Caki2 (cell line): Measurements from ENCODE around the gene ERBB4. TPM values are rescaled to one million over a fixed set of nuclear protein-coding genes. Genes with fewer than 3 reads are reported as not detected.
"Not testable (repeated sequence)": the region's sequence is repeated elsewhere in the genome, so short reads cannot be mapped to it uniquely, and the experiment has no call there.

ENCODE experiments used
- DNase-seq: peaks from one replicate; pipeline ENCODE4 v3.0.0-alpha.2; 2015; ENCODE audit warnings: low read depth
- in situ Hi-C: cut with HindIII; loops from 2 replicates; pipeline ENCODE4 v1.10.0; 2016; ENCODE audit warnings: low sequenced_read_pairs, low pct_unique_long_range_greater_than_20kb, mixed read lengths
- total RNA-seq: library from RNA; depleted of rRNA; stranded (reverse); fragments of >200 nt; shearing (Covaris generic); gene quantifications from 2 replicates; pipeline ENCODE4 v1.2.3, GENCODE V29; 2014; ENCODE audit warnings: low replicate concordance

The ERBB4 gene
- total RNA-seq, 1 experiment from 2014 or later, result 0.10 TPM

- no peak for DNase-seq
- in situ Hi-C loops, result no loop called here
These were observed 264.4 kb downstream of the ERBB4 start for GRCh38 chr2:212274215-212274614.

DNA sequence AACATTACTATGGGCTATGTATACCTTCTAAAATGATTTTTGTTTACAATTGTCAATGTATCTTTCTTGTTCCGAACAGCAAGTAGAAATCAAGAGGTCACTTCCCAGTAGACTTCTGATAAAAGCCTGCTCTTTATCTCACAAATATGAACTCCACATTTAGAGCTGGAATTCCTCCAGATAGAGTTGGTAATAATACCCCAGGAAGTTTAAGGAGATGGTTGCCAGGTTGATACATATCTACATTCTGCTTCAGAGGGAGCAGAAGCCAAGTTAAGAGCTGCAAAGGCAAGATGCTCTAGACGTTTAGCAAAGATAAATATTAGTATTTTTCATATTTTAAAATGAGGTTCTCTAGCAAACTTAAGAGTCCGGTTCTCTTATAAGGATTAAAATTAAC, 267.0 kb downstream of the ERBB4 start:
- no peak for DNase-seq

GRCh38 chr2:212269005-212269404, 269.6 kb downstream of the ERBB4 start:
- no peak for DNase-seq
- in situ Hi-C loops, result no loop called here

More for the DNA sequence above, 267.0 kb downstream of the ERBB4 start:
- in situ Hi-C loops, result no loop called here

GRCh38 chr2:212266297-212266696, 272.3 kb downstream of the ERBB4 start:
- in situ Hi-C loops, result no loop called here
- no peak for DNase-seq

- no peak for DNase-seq
- in situ Hi-C loops, result no loop called here
These were observed 272.8 kb downstream of the ERBB4 start for GRCh38 chr2:212265777-212266176.

- no peak for DNase-seq
- in situ Hi-C loops, result no loop called here
These were observed 274.4 kb downstream of the ERBB4 start for GRCh38 chr2:212264187-212264586.

DNA sequence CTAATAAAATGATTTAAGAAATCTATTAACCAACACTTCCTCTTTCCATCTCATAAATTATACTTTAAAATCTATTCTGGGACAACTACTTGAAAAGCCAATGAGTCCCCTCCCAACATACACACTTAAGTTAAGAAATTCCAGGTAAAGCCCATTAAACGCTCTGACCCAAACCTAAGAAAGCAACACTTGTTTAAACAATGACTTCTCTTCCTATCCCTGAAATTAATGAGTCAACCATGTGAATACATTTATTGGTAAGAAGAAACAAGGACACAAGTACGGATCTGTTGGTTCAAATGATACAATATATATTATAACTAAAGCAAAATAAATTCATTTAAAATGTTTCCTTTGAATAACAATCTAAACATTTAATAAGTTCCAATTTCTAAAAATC, 279.4 kb downstream of the ERBB4 start:
- in situ Hi-C loops, result no loop called here
- DNase-seq, result no peak

DNA sequence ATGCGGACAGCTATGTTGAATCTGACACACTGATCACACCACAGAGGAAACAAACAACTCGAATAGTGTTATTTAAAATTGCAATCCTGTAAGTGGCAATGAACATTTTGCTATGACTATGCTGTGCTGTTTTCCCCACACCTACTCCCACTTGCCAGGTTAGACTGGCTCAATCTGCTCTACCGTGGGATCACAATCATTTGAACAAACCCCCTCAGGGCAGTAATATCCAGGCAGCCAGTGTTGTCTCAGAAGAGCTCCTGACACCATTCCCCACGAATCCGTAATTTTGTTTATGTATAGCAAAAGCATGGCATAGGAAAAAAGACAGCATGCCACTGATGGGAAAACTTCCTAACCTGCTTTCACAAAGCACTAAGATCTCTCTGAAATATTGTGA, 284.3 kb downstream of the ERBB4 start:
- in situ Hi-C loops, result no loop called here
- no peak for DNase-seq

DNA sequence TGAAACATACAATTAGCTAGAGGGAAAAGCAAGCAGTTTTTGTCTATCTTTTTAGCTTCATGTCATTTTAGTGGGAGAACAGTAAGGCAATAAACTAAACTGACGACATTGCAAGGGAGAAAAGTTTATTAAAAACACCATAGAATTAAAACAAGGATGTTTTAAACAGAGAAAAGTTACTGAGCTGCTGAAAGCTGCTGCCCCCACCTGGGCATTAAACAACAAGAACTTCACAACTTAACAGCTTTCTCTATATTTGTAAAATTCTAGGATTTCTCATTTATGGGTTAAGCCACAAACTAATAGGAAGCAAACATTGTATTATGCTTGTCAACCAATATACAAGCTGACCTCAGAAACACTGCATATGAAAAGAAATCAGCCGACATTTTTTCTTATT, 289.2 kb downstream of the ERBB4 start:
- DNase-seq, result no peak
- in situ Hi-C loops, result no loop called here

- in situ Hi-C loops, result no loop called here
- no peak for DNase-seq
These were observed 292.7 kb downstream of the ERBB4 start for GRCh38 chr2:212245880-212246279.

DNA sequence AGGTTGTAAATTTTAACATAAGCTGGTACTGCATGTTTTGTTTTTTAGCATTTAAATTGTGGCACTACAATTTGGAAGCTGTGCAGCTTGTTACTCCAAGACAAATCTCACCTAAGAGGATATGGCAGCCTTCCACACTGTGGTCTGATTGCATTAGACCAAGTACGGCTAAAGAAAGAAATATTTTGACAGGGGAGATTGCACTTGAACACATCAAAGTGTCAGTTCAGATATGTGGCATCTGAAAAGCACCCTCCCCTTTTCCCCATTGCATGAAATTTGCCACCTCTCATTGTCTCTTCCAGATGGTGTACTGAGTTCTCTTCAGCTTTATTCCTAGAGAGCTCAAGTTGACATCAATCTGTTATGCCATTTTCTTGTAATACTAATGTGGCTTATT, 295.9 kb downstream of the ERBB4 start:
- no peak for DNase-seq
- in situ Hi-C loops, result no loop called here

DNA sequence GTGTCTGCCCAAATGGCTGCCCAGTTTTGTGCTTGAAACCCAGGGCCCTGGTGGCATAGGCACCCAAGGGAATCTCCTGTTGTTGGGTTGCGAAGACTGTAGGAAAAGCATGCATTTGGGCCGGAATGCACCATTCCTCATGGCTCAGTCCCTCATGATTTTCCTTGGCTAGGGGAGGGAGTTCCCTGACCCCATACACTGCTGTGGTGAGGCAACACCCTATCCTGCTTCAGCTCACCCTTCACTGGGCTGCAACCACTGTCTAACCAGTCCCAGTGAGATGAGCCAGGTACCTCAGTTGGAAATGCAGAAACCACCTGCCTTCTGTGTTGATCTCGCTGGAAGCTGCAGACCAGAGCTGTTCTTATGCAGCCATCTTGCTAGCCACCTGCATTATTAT, 300.4 kb downstream of the ERBB4 start:
- in situ Hi-C loops, DNase-seq: not testable (repeated sequence)

- no peak for DNase-seq
- in situ Hi-C loops, result no loop called here
These were observed 301.1 kb downstream of the ERBB4 start for GRCh38 chr2:212237350-212238095.

- in situ Hi-C loops, result no loop called here
- no peak for DNase-seq
These were observed 309.8 kb downstream of the ERBB4 start for GRCh38 chr2:212228743-212229171.

DNA sequence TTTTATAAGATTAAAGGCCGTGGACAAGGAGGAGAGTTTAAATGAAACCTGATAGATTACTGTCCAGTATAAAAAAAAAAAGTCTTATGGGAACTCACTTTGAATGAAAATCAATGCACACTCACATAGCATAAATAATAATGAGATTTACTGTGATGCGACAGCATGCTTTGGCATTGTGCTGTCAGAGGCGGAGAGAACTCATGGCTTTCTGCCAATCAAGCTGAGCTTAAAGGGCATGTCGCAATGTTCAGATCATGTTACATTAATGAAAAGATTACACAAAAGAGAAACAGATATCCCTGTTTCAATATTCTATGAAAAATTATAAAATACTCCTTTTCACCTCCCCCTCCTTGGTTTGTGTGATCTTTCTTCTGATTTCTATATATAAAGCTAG, 310.8 kb downstream of the ERBB4 start:
- DNase-seq, result no peak
- in situ Hi-C loops, result no loop called here

GRCh38 chr2:212226114-212226513, 312.5 kb downstream of the ERBB4 start:
- in situ Hi-C loops, result no loop called here
- no peak for DNase-seq

- DNase-seq, result no peak
- in situ Hi-C loops, result no loop called here
These were observed 314.9 kb downstream of the ERBB4 start for GRCh38 chr2:212223696-212224095.

DNA sequence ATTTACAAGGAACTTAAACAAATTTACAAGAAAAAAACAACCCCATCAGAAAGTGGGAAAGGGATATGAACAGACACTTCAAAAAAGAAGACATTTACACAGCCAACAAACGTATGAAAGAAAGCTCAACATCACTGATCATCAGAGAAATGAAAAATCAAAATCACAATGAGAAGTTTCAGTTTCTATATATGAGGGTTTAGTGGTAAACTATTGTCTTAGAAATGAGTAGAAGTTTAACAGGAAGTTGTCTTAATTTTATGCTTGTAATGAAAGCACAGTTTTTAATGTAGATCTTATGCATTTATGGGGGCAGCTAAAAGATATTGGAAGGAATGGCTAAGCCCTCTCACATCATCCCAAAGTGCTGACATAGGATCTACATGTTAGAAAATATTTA, 325.4 kb downstream of the ERBB4 start:
- DNase-seq, result no peak
- in situ Hi-C loops, result no loop called here

DNA sequence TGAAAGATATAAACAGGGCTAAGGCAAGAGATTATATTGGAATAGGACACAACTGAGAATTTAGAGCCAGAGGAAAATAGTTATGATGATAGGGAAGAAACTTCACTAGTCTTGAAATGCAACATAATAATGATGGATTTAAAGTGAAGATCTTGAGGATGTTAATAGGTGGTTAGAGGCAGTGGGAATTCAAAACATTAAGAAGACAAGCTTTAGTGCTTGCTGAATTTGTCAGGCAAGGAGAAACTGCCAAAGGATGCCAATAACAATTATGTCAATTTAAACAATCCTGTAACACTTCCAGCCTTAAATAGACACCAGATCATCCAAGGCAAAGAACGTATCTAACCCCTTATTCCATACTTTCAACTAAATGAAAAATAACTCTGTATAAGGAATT, 330.1 kb downstream of the ERBB4 start:
- no peak for DNase-seq
- in situ Hi-C loops, result no loop called here

DNA sequence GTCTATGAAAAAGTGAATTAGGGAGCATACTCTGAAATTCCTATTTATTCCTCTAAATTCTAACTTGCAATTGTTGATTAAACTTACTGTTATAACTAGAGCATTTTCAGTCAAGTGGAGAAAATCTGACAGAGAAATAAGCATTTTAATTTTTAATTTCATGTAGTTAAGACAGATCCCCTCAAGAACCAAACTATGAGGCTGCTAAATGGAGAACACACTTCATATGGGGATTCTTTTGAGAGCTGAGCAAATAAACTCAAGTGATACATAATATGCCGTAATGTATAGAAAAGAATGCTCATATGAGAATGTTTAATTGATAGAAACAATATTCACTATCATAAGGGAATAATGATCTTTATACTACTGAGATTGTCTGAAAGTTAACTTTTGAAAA, 340.8 kb downstream of the ERBB4 start:
- in situ Hi-C loops, result no loop called here
- no peak for DNase-seq
